ENCODE data around the gene S100B. TPM values are rescaled to one million over a fixed set of nuclear protein-coding genes. Genes with fewer than 3 reads are reported as not detected.

S100B gene
- total RNA-seq, 1 experiment from 2014 or later: not detected

GRCh38 chr21:46608672-46609111 is 3.8 kb upstream of the S100B start:
- intact Hi-C loops (cut with micrococcal nuclease; ENCODE audit: unreplicated experiment): no loop called here
- DNase-seq: no peak
- no peaks in the 10 kb centered on the region for H3K9me3 ChIP-seq
- H3K4me3 ChIP-seq (ENCODE audit: low read depth, low read length): no peak overlapping the region
- Mint-ChIP-seq H3K36me3 (ENCODE audit: insufficient read depth, unreplicated experiment) (no peaks in the 10 kb centered on the region), H3K4me3 (ENCODE audit: unreplicated experiment) (no peak overlapping the region), H3K9me3 (ENCODE audit: unreplicated experiment) (no peaks in the 10 kb centered on the region), H3K27ac (ENCODE audit: unreplicated experiment) (no peak overlapping the region), H3K27me3 (ENCODE audit: insufficient read depth, unreplicated experiment) (no peaks in the 10 kb centered on the region), H3K4me1 (ENCODE audit: low read depth, unreplicated experiment) (no peaks in the 10 kb centered on the region)
- BruUV-seq (replicated peaks): no TSS peak
- ChIA-PET POLR2A (no interaction called here), CTCF (no interaction called here)
- H3K36me3 ChIP-seq (ENCODE audit: control insufficient read depth, insufficient read depth, low read length): no peaks in the 10 kb centered on the region
- no peaks in the 10 kb centered on the region for H3K4me1 ChIP-seq
- no peaks in the 10 kb centered on the region for H3K27me3 ChIP-seq (replicated peaks; ENCODE audit: control insufficient read depth, insufficient read depth, low read length)
- no peak for TF ChIP-seq CTCF (IDR thresholded peaks at IDR 0.05; ENCODE audit: insufficient read depth in 1 of 2, low read depth in 1 of 2, low read length in 1 of 2, severe bottlenecking in 1 of 2, unreplicated experiment in 1 of 2)

- no peak overlapping the region for H3K4me3 Mint-ChIP-seq (ENCODE audit: unreplicated experiment)
- TF ChIP-seq CTCF (IDR thresholded peaks at IDR 0.05; ENCODE audit: insufficient read depth in 1 of 2, low read depth in 1 of 2, low read length in 1 of 2, severe bottlenecking in 1 of 2, unreplicated experiment in 1 of 2): no peak
- Histone ChIP-seq H3K4me3 (ENCODE audit: low read depth, low read length) (no peak overlapping the region), H3K36me3 (ENCODE audit: control insufficient read depth, insufficient read depth, low read length) (no peaks in the 10 kb centered on the region), H3K9me3 (no peaks in the 10 kb centered on the region), H3K27me3 (replicated peaks; ENCODE audit: control insufficient read depth, insufficient read depth, low read length) (no peaks in the 10 kb centered on the region), H3K4me1 (no peaks in the 10 kb centered on the region)
- CTCF ChIA-PET: no interaction called here
- H3K9me3 Mint-ChIP-seq (ENCODE audit: unreplicated experiment): no peaks in the 10 kb centered on the region
- no peaks in the 10 kb centered on the region for H3K4me1 Mint-ChIP-seq (ENCODE audit: low read depth, unreplicated experiment)
- H3K27ac Mint-ChIP-seq (ENCODE audit: unreplicated experiment): no peak overlapping the region
- BruUV-seq (replicated peaks): no TSS peak
- intact Hi-C loops (cut with micrococcal nuclease; ENCODE audit: unreplicated experiment): no loop called here
- no peaks in the 10 kb centered on the region for H3K27me3 Mint-ChIP-seq (ENCODE audit: insufficient read depth, unreplicated experiment)
- no peaks in the 10 kb centered on the region for H3K36me3 Mint-ChIP-seq (ENCODE audit: insufficient read depth, unreplicated experiment)
- POLR2A ChIA-PET: no interaction called here
- no peak for DNase-seq
These were observed 2.8 kb upstream of the S100B start for GRCh38 chr21:46607636-46608035.

GRCh38 chr21:46606427-46606813 is 1.5 kb upstream of the S100B start:
- Histone ChIP-seq H3K9me3 (no peaks in the 10 kb centered on the region), H3K4me1 (no peaks in the 10 kb centered on the region), H3K4me3 (ENCODE audit: low read depth, low read length) (no peak overlapping the region), H3K27me3 (replicated peaks; ENCODE audit: control insufficient read depth, insufficient read depth, low read length) (no peaks in the 10 kb centered on the region), H3K36me3 (ENCODE audit: control insufficient read depth, insufficient read depth, low read length) (no peaks in the 10 kb centered on the region)
- intact Hi-C loops (cut with micrococcal nuclease; ENCODE audit: unreplicated experiment): no loop called here
- Mint-ChIP-seq H3K4me3 (ENCODE audit: unreplicated experiment) (no peak overlapping the region), H3K27ac (ENCODE audit: unreplicated experiment) (no peak overlapping the region), H3K27me3 (ENCODE audit: insufficient read depth, unreplicated experiment) (no peaks in the 10 kb centered on the region), H3K9me3 (ENCODE audit: unreplicated experiment) (no peaks in the 10 kb centered on the region), H3K36me3 (ENCODE audit: insufficient read depth, unreplicated experiment) (no peaks in the 10 kb centered on the region), H3K4me1 (ENCODE audit: low read depth, unreplicated experiment) (no peaks in the 10 kb centered on the region)
- BruUV-seq (replicated peaks): no TSS peak
- CTCF ChIA-PET: no interaction called here
- TF ChIP-seq CTCF (IDR thresholded peaks at IDR 0.05; ENCODE audit: insufficient read depth in 1 of 2, low read depth in 1 of 2, low read length in 1 of 2, severe bottlenecking in 1 of 2, unreplicated experiment in 1 of 2): no peak
- no peak for DNase-seq
- POLR2A ChIA-PET: no interaction called here

Measured in Caco-2 (cell line).